HG03045 (cell line): ENCODE results near the gene PARD3B.

Experiments used
- ATAC-seq: cut with Tn5 transposase; IDR thresholded peaks from one replicate; pipeline ENCODE4 v1.9.1; 2021; ENCODE audit warnings: mild to moderate bottlenecking, moderate library complexity; ENCODE audit not compliant: unreplicated experiment

PARD3B gene

DNA sequence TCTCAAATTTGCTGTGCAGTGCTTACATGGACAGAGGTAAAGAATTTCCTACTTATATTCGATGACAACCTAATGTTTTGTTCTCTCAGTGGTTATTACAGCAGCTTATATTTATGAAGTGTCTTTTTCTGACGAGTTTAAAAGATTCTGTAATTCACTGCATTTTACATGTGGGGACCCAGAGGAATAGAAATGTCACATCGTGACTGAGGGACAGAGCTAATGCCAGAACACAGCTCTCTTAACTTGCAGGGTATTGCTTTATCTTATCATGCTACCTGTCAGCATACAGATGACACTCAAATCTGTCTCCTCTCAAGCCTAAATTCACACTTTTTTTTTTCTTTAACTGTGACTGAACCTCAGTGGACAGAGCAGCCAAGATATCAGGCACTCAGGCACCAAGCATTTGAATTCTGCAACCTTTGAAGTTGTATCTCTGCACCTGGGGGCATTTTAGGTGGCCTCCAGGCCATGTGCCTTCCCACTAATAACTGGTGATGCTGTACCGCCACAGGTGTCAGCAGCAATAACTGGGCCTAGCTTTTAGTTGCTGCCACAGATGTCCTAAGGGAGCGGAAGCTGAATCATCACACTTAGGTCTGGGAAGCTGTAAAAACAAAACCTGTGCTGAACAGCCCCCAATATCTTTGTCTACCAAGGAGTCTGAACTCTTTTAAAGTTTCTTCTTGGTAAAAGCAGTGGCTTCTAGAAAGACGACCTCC, 821.2 kb downstream of the PARD3B start:
- ATAC-seq, result no peak

DNA sequence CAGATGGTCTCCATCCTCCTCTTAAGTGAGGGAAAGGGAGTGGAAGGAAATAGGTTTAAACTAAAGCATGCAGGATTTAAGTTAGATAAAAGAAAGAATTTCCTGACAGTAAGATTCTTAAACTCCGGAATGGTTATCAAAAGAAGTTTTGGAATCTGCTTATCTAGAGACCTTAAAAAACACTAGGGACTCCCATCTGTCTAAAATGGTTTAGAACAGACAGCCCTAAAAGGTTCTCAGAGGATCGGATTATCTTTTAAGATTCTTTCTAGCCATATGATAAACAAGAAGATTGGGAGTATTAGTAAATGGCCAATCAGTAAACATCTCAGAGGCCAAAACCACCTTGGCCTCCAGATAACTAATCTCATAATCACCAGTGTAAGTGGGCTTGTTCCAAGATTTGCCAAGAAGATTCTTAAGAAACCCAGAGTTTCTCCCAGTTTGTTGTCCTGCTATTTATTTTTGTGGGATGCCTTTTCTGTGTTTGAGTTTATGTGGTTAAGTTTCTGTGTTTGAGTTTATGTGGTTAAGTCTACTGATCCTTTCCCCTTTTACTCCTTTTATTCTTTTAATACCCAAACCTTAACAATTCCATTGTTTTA, 822.2 kb downstream of the PARD3B start:
- ATAC-seq, result no peak

DNA sequence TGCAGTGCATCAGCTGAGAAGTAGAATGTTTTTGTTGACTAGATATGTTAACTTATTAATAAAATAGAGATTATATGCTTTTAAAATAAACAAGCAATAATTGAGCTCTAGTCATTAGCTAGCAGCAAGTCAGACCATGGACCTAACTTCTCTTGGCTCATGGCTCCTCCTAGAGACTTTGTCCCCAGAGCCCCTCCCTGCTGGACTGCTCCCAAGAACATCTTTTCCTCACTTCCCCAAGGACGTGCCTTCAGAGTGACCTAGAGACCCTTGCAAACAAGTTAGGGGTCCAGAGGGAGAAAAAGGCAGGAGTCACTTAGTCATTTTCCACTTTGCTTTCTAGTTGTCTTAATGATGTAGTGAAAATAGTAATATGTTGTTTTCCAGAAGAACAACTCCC, 824.5 kb downstream of the PARD3B start:
- ATAC-seq, result no peak

DNA sequence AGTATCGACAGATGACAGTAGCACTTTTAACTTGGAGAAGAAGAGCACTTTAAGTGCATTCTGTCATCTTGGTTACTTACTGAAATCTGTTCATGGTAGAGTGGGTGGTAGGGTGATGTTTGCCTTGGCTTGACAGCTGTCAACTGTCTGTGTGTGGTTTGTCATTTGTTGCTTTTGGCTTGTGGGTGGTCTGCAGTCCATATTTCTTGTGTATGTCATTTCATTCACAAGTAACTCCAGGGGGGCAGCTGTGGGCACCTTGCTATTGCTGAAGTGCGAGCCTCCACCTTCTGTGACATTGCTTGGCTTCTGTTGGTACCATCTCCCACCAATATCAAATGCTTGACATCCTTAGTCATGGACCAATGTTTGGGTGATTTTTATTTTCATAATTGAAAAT, 825.5 kb downstream of the PARD3B start:
- ATAC-seq, result no peak

DNA sequence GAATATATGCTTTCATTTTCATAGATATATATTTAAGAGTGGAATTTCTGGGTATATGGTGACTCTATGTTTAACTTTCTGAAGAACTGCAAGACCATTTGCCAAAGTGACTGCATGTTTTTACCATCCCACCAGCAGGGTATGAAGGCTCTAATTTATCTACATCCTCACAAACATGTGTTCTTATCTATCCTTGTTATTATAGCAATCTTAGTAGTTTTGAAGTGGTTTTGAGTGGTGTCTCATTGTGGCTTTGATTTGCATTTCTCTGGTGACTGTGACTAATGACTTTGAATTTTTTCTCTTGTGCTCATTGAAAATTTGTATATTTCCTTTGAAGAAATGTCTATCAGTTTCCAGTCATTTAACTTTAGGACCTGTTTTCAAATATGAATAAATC, 826.9 kb downstream of the PARD3B start:
- no peak for ATAC-seq

DNA sequence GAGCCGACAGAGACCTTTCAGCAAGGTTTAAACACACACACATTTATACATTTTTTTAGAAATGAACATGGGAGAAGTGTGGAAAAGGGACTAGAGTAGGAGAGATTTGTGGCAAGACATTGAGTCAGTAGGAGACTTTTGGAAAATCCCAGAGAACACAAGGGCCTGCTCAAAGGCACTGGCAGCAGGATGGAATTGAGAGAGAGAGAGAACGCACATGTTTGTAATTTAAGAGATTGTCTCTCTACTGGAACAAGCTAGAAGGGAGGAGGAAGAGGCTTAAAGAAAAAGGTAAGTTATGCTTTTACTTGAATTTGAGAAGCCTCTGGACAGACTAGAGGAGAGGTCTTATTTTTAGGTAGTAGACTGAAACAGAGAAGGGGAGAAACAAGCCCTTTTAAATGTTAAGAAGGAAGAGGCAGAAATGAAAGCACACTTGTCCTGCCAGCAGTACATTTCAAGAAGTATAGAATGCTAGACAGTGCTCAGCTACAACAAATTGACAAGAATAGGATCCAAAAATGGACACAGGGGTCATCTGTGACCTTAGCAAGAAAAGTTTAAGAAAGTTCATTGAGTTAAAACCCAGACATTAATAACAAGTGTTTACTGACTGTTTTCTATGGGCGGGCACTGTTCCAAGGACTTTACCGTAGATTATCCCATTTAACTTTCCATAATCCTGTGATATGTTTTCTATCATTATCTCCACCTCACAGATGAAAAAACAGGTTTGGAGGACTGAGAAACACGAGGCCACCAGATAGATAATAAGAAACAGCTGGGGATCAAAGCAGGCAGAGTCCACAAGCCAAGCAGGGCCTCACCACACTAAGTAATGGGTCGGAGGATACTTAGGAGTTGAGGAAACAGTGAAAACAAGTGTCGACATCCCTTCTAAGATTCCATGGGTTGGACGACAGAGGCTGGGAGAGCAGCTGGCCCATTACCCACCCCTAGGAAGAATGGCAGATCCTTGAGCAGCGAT, 830.5 kb downstream of the PARD3B start:
- no peak for ATAC-seq

DNA sequence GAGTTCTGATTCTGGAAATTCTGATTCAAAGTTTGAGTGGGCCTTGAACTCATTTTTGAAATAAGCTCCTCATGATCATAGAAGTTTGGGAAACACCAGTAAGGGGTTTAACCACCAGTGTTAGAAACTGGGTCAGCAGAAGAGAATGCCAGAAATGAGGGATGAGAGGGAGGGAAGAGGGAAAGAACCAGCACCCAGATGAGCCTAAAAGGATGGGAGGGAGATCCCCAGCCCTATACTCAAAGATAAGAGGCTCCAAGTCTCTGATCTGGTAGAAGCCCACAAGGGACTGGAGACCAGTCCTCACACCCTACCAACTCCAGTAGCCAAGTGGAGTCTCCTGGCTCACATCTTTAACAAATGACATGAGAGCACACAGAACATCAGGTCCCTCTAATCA, 832.0 kb downstream of the PARD3B start:
- ATAC-seq, result no peak

DNA sequence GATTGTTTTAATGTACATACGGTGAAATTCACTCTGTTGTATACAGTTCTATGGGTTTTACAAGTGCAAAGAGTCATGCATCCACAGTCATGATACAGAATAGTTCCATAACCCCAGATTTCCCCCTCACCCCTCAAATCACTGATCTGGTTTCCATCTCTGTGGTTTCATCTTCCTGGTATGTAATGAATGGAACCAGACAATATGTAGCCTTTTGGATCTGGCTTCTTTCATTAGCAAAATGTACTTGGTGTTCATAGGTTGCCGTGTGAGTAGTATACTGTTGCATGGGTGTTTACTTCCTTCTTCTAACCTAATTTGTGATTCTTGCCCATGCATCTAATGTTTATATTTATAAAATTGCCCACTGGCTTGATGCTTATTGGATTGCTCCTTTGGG, 838.3 kb downstream of the PARD3B start:
- ATAC-seq, result no peak

DNA sequence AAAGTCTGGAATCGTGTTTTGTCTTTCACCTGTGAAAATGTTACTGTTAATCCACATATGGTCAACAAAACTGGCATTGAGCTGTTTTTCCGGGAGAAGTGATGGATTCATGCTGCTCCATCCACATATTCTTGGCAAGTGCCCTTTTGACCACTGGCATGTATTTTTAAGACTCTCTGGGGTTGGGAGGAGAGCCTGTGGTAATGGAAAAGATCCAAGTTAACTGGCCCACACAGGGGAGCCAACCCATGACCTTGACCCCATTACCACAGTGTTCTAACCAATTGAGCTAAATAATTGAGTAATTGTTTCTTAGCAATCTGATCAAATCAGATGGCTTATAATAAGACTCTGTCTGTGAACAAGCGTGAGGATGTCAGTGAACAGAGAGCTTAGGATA, 840.8 kb downstream of the PARD3B start:
- ATAC-seq, result no peak

DNA sequence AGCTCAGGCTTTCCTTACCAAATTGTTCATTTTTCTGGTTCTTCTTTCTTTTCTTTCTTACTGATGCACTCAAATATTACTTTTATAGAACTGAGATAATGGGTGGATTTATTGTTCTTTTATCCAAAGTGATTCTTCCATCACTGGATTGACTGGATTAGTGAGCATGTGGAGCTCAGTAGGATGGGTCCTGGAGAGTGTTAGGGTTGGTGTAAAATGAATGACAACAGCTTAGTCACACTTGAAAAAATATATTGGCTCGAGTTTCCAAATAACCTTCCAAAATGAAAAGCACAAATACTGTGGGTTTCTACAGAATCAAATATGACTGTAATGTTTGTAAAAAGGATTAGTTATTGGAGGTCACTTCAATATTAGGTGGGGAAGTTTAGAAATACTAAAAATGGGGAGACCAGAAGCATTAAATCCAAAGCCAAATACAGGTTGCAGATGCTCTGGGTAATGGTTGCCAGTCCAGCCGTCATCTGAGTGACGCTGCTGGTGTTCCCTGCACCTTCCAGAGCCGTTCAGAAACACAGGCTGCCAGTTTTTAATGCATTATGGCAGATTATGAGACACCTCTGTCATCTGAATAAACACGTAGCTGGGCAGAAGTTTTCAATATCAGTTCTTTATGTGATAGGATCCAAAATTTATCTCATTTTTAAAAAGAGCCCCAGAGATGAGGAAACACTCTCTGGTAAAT, 842.2 kb downstream of the PARD3B start:
- no peak for ATAC-seq

DNA sequence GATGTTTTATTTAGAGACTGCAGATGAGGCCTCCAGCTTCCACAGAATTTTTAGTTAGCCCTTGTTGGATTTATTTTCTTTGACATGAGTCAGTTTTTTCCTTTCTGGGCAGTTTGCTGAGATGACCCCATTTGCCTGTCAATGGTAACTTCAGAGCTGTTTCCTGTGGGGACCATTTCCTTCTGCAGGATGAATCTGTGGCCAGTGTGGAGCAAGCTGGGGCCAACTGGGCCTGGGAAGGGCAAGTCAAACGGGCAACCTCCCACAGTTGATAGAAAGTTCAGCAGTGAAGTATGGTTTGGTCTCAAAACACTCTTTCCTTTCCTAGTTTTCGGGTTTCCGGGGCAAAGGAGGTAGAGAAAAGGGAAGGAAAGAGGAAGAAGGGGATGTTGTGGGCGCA, 845.6 kb downstream of the PARD3B start:
- no peak for ATAC-seq

DNA sequence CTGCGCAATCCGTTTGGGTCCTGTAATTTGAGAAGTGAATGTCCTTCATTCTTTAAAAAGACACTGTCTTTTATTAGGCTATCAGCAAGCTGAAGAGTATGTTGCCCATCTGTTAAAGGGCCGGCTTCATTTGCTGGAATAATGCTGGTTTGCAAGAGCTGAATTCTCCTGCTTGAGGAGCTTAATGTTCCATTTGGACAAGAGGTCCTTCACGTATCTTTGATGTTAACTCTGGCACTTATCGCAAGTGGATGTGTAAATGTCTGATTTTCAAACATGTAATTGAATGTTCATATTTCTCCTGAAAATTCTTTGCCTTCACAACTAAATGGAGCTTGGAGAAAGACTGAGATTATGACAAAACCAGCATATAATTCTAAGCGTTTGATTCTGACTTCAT, 856.2 kb downstream of the PARD3B start:
- ATAC-seq, result no peak

DNA sequence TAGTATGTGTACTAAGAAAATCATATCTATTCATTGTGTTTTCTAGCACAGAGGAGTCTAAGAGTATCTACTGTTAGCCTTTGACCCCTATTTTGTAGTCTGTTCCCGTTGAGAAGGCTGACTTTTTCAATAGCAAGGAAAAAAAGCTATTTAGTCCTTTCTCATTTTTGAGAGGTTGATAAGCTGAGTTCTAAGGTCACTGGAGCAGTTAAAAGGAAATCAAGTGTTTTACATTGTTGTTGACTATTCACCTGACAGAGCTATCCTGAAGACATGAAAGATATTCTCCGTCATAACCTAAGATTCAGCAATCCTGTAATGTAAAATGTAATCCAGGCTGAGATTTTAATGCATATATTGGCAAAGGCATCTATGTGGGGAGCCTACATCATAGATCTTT, 856.7 kb downstream of the PARD3B start:
- no peak for ATAC-seq

DNA sequence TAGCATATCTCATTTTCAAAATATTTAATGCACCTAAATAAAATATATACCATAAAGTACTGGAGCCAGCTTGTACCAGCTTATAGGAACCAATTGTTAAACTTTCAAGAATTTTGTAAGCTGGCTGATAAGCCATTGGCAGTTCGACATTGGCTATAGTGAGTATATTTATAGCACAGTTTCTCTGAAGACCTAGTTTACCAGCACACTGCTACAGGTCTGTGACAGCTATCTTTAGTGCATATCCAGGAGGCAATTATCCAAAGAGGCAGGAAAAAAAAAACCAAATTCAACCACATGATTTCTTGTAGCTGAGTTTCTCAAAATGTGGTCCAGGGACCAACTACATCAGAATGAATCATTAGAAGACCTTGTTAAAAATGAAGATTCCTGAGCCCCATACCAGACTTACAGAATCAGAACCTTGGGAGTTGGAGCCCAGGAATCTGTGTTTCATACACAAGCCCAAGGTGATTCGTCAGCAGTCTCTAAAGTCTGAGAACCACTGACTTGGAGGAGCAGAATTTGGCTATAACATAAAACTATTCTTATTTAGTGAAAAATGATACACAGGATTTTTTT, 858.1 kb downstream of the PARD3B start:
- no peak for ATAC-seq

DNA sequence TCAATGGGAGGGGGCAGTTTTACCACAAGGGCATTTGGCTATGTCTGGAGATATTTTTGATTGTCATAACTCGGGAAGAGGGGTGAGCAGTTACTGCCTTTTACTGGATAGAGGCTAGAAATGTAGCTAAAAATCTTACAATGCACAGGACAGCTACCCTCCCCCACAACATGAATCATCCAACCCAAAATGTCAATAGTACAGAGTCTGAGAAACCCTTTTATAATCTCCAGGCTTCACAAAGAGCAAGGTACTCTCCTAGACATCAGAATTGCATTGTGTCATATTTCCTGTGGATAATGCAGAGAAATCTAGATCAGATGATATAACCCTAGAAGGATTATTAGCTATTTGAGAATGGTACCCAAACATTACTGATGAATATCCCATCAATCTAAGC, 859.9 kb downstream of the PARD3B start:
- no peak for ATAC-seq

DNA sequence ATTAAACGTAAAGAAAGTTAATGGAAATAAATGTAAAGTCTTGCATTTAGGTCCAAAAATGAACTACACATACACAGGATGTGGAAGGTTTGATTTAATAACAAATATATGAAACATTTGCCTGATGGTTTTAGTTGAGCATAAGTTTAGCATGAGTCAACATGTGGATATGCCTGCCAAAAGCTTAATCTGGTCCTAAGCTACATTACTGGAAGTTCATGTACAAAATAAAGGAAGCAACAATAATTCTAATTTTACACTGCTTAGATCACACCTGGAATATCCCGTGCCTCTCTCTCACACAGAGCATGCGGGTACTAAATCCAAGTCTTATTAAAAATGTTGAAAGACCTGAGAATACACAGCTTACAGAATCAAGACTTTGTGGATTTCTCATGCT, 860.5 kb downstream of the PARD3B start:
- no peak for ATAC-seq

DNA sequence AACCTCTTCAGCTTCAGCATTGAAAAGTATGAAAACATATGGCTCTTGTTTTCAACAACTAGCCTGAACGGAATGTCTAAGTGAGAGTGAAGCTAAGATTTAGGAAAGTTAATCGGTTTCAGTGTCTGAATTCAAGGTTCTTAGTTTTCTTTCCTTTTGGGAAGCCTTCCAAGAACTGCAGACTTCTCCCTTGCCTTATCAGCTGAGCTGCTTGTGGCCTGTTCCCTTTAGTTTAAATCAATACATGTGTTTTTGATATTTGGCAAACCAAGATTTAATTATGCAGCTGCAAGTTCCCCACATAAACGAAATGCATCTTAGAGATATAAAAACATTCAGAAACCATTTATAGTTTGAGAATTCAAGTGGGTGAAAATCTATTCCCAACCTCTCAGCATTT, 862.7 kb downstream of the PARD3B start:
- ATAC-seq, result no peak

DNA sequence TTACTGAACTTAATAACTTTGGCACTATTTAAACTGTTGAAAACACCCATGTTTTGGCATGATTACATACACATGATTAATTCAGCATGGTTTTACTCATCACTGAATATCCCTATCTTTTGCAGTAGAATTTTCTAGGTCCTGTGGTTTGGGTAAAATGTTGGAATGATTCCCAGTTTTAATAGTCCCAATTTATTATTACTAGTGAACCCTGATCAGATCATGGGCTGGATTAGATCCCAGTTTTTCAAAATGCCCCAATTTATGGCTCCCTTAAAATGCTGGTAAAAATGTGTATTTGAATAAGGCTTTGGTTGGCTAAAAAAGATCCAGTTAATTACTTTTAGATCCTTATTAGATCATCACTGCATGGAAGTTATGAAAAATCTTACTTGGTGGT, 863.4 kb downstream of the PARD3B start:
- no peak for ATAC-seq

DNA sequence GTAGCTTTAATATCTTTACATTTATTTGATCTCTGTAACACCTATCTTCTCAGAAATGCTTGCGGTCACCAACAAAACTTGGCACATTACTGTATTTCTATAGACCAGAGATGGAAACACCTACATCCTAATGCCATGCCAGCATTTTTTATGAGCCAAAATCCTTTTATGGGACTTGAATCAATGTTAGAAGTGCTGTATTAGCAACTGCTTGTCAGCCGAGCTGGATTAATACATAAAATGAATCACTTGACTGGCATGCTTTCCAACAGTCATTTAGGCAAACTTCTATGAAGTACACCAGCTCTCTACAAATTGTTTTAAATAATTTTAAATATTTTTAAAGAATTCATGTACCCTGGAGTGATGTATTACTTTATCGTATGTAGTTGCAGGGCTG, 864.1 kb downstream of the PARD3B start:
- ATAC-seq, result no peak

DNA sequence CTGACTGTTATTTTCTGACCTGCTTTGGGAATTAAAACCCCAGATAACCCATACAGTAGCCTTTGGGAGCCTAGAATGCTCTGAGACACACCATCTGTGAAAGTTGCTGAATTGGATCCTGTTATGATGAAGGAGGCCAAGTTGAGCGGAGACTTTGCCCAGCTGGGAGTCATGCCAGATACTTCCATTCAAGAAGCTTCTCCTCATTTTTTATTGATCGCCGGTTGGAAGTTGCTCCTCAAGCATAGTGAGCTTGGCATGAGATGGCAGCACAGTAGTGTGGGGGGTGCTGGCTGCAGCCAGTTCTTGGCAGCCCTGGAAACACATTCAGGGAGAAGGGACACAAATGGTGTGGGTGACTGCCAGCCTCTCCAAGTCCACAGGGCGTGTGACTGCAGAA, 866.3 kb downstream of the PARD3B start:
- ATAC-seq, result no peak

DNA sequence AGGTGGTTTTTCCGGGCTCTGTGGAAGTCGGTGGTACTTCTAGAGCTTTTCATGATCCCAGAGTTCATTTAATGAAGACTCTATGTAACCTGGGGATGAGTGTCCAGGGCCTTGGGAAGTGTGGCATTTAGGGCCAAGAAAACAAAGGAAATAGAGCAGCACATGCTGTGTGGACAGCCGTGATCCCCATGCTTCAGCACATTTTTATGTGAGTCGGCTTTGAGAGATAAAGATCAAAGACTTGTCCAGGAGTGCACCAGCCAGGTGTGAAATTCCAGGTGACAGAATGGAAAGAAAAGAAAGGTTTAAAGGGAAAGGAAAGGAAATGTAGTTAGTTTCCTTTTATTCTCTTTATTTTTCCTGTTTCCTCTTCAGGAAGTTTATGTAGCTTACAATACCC, 879.1 kb downstream of the PARD3B start:
- ATAC-seq, result no peak
